HUES6 (cell line): ENCODE measurements around the gene PPP1R15A.
A peak's percentile ranks its signal among the peaks of the same experiment; 100 is the strongest.
"Not testable (repeated sequence)": the region's sequence is repeated elsewhere in the genome, so short reads cannot be mapped to it uniquely, and the experiment has no call there.

Experiments
- H3K27ac ChIP-seq: 2 replicates; pipeline ENCODE4 v1.7.0; 2013; ENCODE audit warnings: low read depth, mild to moderate bottlenecking, low read length, inconsistent platforms
- H3K27me3 ChIP-seq: 2 replicates; pipeline ENCODE4 v1.6.1; 2013; ENCODE audit warnings: low read length; ENCODE audit not compliant: control insufficient read depth, insufficient read depth
- H3K36me3 ChIP-seq: 2 replicates; pipeline ENCODE4 v1.6.1; 2013; ENCODE audit warnings: low read length; ENCODE audit not compliant: control insufficient read depth, insufficient read depth
- H3K4me1 ChIP-seq: 2 replicates; pipeline ENCODE4 v1.6.1; 2013; ENCODE audit warnings: low read length; ENCODE audit not compliant: control insufficient read depth, insufficient read depth
- H3K4me3 ChIP-seq: 2 replicates; pipeline ENCODE4 v1.5.1; 2013; ENCODE audit warnings: low read depth, low read length
- H3K9ac ChIP-seq: one replicate; pipeline ENCODE4 v1.6.1; 2013; ENCODE audit warnings: mild to moderate bottlenecking, low read length
- H3K9me3 ChIP-seq: 2 replicates; pipeline ENCODE4 v1.6.1; 2013; ENCODE audit warnings: low read depth, low read length; ENCODE audit not compliant: control insufficient read depth, insufficient read depth

PPP1R15A gene

DNA sequence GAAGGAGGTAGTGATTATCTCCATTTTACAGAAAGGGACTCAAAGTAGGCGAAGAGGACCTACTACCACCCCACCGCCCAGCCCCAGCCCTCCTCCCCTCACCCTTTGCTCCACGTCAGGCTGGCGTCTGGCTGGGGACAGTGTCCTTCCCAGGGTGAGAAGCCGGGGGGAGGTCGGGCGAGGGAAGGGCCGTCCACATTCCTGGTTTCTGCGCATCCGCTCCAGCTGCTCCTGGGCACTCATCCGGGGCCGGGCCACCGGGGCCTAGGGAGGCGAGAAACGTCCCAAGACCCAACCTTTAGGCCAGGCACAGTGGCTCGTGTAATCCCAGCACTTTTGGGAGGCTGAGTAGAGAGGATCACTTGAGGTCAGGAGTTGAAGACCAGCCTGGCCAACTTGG lies 31.2 kb upstream of the PPP1R15A start:
- Histone ChIP-seq H3K4me1 (no peaks in the 10 kb centered on the region), H3K36me3 (peaks cover 8% of the 10 kb centered on the region), H3K9ac (no peak overlapping the region), H3K27me3 (no peaks in the 10 kb centered on the region), H3K27ac (no peak overlapping the region), H3K9me3 (no peaks in the 10 kb centered on the region), H3K4me3 (no peak overlapping the region)

DNA sequence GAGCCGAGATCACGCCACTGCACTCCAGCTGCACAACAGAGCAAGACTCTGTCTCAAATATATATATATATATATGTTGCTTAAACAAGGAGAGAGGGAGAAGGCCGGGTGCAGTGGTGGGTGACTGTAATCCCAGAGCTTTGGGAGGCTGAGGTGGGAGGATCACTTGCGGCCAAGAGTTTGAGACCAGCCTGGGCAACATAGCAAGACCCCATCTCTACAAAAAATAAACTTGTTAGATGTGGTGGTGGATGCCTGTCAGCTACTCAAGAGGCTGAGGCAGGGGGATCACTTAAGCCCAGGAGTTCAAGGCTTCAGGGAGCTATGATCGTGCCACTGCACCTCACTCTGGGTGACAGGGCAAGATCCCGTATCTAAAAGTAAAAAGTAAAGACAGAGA lies 30.6 kb upstream of the PPP1R15A start:
- Histone ChIP-seq H3K9ac (no peak overlapping the region), H3K4me3 (no peak overlapping the region), H3K4me1 (no peaks in the 10 kb centered on the region), H3K36me3 (peaks cover 8% of the 10 kb centered on the region), H3K27ac (no peak overlapping the region), H3K27me3 (no peaks in the 10 kb centered on the region), H3K9me3 (no peaks in the 10 kb centered on the region)

- H3K36me3 ChIP-seq: peaks cover 11% of the 10 kb centered on the region
- no peak overlapping the region for H3K9ac ChIP-seq
- H3K27me3 ChIP-seq: no peaks in the 10 kb centered on the region
- no peak overlapping the region for H3K27ac ChIP-seq
- no peaks in the 10 kb centered on the region for H3K4me1 ChIP-seq
- H3K4me3 ChIP-seq: no peak overlapping the region
- no peaks in the 10 kb centered on the region for H3K9me3 ChIP-seq
These were observed 29.4 kb upstream of the PPP1R15A start for GRCh38 chr19:48842789-48843162.

DNA sequence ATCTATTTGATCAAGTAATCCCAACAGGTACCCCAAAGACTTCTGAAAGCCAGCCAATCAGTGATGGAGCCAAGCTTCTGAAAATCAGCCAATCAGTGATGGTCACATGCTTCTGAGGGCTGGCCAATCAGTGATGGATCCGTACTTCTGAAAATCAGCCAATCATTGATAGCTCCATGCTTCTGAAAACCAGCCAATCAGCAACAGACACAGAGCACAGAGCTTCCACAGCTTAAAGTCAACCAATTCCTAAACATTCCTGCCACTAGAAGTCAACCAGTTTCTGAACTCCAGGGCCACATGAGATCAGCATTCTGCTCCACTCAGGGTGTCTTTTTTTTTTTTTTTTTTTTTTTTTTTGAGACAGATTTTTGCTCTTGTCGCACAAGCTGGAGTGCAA lies 27.7 kb upstream of the PPP1R15A start:
- Histone ChIP-seq H3K9me3 (no peaks in the 10 kb centered on the region), H3K36me3 (peaks cover 11% of the 10 kb centered on the region), H3K4me1 (no peaks in the 10 kb centered on the region), H3K27ac (no peak overlapping the region), H3K27me3 (no peaks in the 10 kb centered on the region), H3K4me3 (no peak overlapping the region), H3K9ac (no peak overlapping the region)

- peaks cover 11% of the 10 kb centered on the region for H3K36me3 ChIP-seq
- H3K9me3 ChIP-seq: no peaks in the 10 kb centered on the region
- H3K4me3 ChIP-seq: no peak overlapping the region
- no peak overlapping the region for H3K27ac ChIP-seq
- H3K27me3 ChIP-seq: no peaks in the 10 kb centered on the region
- H3K9ac ChIP-seq: no peak overlapping the region
- H3K4me1 ChIP-seq: no peaks in the 10 kb centered on the region
These were observed 26.8 kb upstream of the PPP1R15A start for GRCh38 chr19:48845384-48845783.

- peaks cover 11% of the 10 kb centered on the region for H3K36me3 ChIP-seq
- H3K27ac ChIP-seq, H3K4me1 ChIP-seq, H3K9ac ChIP-seq, H3K9me3 ChIP-seq, H3K4me3 ChIP-seq, H3K27me3 ChIP-seq: not testable (repeated sequence)
These were observed 25.6 kb upstream of the PPP1R15A start for GRCh38 chr19:48846659-48847058.

DNA sequence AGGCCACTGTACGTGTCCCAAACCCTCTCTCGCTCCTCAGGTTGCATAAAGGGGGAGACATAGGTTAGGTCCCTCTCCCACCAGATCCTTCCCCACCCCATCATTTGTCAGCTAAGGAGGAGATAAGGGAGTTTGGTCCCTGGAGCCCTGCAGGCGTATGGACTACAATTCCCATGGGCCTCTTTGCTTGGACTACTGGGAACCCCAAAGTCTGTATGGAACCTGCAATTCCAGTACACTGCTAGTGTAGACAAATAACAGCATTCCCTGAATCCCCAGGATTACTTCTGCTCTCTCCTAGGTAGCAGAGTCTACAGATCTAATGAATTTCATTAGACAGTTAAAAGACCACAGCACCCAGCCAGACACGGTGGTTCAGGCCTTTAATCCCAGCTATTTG lies 19.9 kb upstream of the PPP1R15A start:
- H3K4me3 ChIP-seq: no peak overlapping the region
- H3K9ac ChIP-seq: no peak overlapping the region
- H3K9me3 ChIP-seq: no peaks in the 10 kb centered on the region
- H3K27me3 ChIP-seq: no peaks in the 10 kb centered on the region
- no peak overlapping the region for H3K27ac ChIP-seq
- H3K36me3 ChIP-seq: no peaks in the 10 kb centered on the region
- no peaks in the 10 kb centered on the region for H3K4me1 ChIP-seq

GRCh38 chr19:48853483-48853882 lies 18.7 kb upstream of the PPP1R15A start:
- H3K4me3 ChIP-seq: no peak overlapping the region
- H3K27me3 ChIP-seq: no peaks in the 10 kb centered on the region
- H3K4me1 ChIP-seq: no peaks in the 10 kb centered on the region
- H3K36me3 ChIP-seq: 0 out of 2 replicates have a peak, but pooled peaks cover 2% of the 10 kb centered on the region
- H3K9ac ChIP-seq: no peak overlapping the region
- no peaks in the 10 kb centered on the region for H3K9me3 ChIP-seq
- H3K27ac ChIP-seq: no peak overlapping the region

DNA sequence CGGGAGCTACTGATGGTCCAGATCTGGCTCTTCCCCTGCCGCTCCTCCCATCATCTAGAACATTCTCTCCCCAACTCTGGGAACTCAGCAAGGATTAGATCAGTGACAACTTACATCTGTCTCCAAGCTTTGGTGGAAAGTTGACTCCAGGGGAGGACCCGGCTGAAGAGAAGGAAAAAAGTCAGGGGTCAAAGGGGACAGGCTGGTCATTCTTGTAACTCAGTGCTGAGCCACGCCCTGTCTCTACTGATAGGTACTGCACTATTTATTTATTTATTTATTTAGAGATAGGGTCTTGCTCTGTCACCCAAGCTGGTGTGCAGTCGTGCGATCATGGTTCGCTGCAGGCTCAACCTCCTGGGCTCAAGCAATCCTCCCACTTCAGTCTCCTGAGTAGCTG lies 18.1 kb upstream of the PPP1R15A start:
- Histone ChIP-seq H3K9me3 (no peaks in the 10 kb centered on the region), H3K27me3 (no peaks in the 10 kb centered on the region), H3K36me3 (0 out of 2 replicates have a peak, but pooled peaks cover 2% of the 10 kb centered on the region), H3K27ac (no peak overlapping the region), H3K4me1 (no peaks in the 10 kb centered on the region), H3K9ac (no peak overlapping the region), H3K4me3 (no peak overlapping the region)

- Histone ChIP-seq H3K27ac (no peak overlapping the region), H3K27me3 (no peaks in the 10 kb centered on the region), H3K9ac (no peak overlapping the region), H3K4me1 (peaks cover 4% of the 10 kb centered on the region; the same call in 1 of the 2 replicates), H3K4me3 (no peak overlapping the region), H3K9me3 (no peaks in the 10 kb centered on the region), H3K36me3 (0 out of 2 replicates have a peak, but pooled peaks cover 2% of the 10 kb centered on the region)
These were observed 15.3 kb upstream of the PPP1R15A start for GRCh38 chr19:48856921-48857320.

- H3K4me3 ChIP-seq: peak overlapping the region; percentile 45
- no peak overlapping the region for H3K9ac ChIP-seq
- no peak overlapping the region for H3K27ac ChIP-seq
- no peaks in the 10 kb centered on the region for H3K9me3 ChIP-seq
- H3K36me3 ChIP-seq: 0 out of 2 replicates have a peak, but pooled peaks cover 2% of the 10 kb centered on the region
- peaks cover 4% of the 10 kb centered on the region; the same call in 1 of the 2 replicates for H3K4me1 ChIP-seq
- no peaks in the 10 kb centered on the region for H3K27me3 ChIP-seq
These were observed 13.1 kb upstream of the PPP1R15A start for GRCh38 chr19:48858984-48859710.
